ENCODE data around the gene ATG7. TPM values are rescaled to one million over a fixed set of nuclear protein-coding genes. Genes with fewer than 3 reads are reported as not detected.
"Not testable (repeated sequence)": the region's sequence is repeated elsewhere in the genome, so short reads cannot be mapped to it uniquely, and the experiment has no call there.

ATG7 gene
- polyA plus RNA-seq, 2 of the 4 experiments (the other 2 are of a cell fraction) = 27.2 to 41.2 TPM

DNA sequence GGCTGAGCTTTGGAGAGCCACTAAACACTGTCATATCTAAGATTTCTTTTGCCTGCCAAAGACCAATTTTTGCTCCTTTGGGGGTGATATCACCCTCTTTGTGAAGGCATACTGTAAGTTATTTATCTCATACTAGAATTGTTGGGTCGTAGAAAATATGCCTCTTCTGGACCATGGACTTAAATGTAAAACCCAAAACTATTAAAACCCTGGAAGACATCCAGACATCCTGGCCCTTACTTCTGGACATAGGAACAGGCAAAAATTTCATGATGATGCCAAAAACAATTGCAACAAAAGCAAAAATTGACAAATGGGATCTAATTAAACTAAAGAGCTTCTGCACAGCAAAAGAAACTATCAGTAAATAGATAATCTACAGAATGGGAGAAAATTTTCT, 172.2 kb downstream of the ATG7 start:
- Histone ChIP-seq H3K4me3 (no peak overlapping the region), H3K9me3 (no peaks in the 10 kb centered on the region), H3K27ac (no peak overlapping the region), H3K4me2 (no peak overlapping the region), H3K4me1 (no peaks in the 10 kb centered on the region)
- POLR2A ChIA-PET = no interaction called here
- CTCF ChIA-PET = interaction anchor here (0.7 kb wide), 1 partner anchor 66 kb away, joined by 3 read pairs; no protein-coding TSS in a partner anchor
- DNase-seq (ENCODE audit: low read depth in 1 of 2, low spot score in 1 of 2) (no peak), ATAC-seq (no peak), FAIRE-seq (no peak)
- TF ChIP-seq CBX8 (IDR thresholded peaks at IDR 0.05) = no peak
- 93% methylated on average over 1 of the region's 1 CpG for WGBS (ENCODE audit: missing lambda C conversion rate)

DNA sequence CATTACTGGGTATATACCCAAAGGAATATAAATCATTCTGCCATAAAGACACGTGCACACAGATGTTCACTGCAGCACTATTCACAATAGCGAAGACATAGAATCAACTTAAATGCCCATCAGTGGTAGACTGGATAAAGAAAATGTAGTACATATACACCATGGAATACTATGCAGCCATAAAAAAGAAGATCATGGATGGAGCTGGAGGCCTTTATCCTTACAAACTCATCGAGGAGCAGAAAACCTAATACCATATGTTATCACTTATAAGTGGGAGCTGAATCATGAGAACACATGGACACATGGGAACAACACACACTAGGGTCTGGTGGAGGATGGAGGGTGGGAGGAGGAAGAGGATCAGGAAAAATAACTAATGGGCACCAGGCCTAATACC, 173.0 kb downstream of the ATG7 start:
- POLR2A ChIA-PET; ATAC-seq; H3K9me3 ChIP-seq; FAIRE-seq; CTCF ChIA-PET; H3K4me3 ChIP-seq; H3K4me2 ChIP-seq; DNase-seq (ENCODE audit: low read depth in 1 of 2, low spot score in 1 of 2); H3K27ac ChIP-seq; H3K4me1 ChIP-seq: not testable (repeated sequence)
- 86% methylated on average over 3 of the region's 3 CpGs for WGBS (ENCODE audit: missing lambda C conversion rate)

DNA sequence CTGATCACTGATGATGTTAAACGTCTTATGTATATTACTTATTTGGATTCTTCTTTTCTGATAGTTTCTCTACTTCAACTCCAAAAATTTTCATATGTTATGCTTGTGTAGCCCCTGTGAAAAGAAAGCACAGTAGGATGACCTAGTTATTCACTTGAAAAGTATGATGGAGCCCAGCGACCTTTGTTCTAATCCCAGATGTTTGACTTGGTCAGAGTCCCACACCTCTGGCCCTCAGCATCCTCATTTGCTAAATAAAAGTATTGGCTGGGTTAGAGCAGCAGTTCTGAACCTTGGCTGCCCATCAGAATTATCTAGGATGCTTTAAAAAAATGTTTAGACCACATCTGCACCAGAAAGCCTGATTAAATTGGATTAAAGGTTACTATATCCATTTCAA, 173.7 kb downstream of the ATG7 start:
- Histone ChIP-seq H3K4me3 (no peak overlapping the region), H3K9me3 (no peaks in the 10 kb centered on the region), H3K4me1 (no peaks in the 10 kb centered on the region), H3K4me2 (no peak overlapping the region), H3K27ac (no peak overlapping the region)
- ChIA-PET CTCF (no interaction called here), POLR2A (no interaction called here)
- FAIRE-seq (no peak), ATAC-seq (no peak), DNase-seq (ENCODE audit: low read depth in 1 of 2, low spot score in 1 of 2) (no peak)
- TF ChIP-seq NPAS2 (CRISPR knock-in tag; IDR thresholded peaks at IDR 0.05; ENCODE audit: borderline replicate concordance) (no peak), KDM1A (IDR thresholded peaks at IDR 0.05; ENCODE audit: low read depth) (no peak), CEBPB (IDR thresholded peaks at IDR 0.05) (no peak), ZSCAN20 (CRISPR knock-in tag; IDR thresholded peaks at IDR 0.05) (no peak), MYC (IDR thresholded peaks at IDR 0.05; ENCODE audit: borderline replicate concordance, low read length) (no peak), CHD2 (IDR thresholded peaks at IDR 0.05; ENCODE audit: low read length, partially characterized antibody) (no peak), EP300 (IDR thresholded peaks at IDR 0.05) (no peak), RCOR1 (IDR thresholded peaks at IDR 0.05; ENCODE audit: low read depth, low read length) (no peak), RARB (CRISPR knock-in tag; IDR thresholded peaks at IDR 0.05) (no peak), GATA3 (IDR thresholded peaks at IDR 0.05; ENCODE audit: borderline replicate concordance) (no peak), PHF8 (IDR thresholded peaks at IDR 0.05; ENCODE audit: borderline replicate concordance, low read depth) (no peak), ZC3H11A (IDR thresholded peaks at IDR 0.05) (no peak), EHMT2 (IDR thresholded peaks at IDR 0.05; ENCODE audit: low read depth) (no peak)
- TF ChIP-seq, protein P1, sequence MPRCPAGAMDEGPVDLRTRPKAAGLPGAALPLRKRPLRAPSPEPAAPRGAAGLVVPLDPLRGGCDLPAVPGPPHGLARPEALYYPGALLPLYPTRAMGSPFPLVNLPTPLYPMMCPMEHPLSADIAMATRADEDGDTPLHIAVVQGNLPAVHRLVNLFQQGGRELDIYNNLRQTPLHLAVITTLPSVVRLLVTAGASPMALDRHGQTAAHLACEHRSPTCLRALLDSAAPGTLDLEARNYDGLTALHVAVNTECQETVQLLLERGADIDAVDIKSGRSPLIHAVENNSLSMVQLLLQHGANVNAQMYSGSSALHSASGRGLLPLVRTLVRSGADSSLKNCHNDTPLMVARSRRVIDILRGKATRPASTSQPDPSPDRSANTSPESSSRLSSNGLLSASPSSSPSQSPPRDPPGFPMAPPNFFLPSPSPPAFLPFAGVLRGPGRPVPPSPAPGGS (IDR thresholded peaks at IDR 0.05) = no peak
- TF ChIP-seq, protein P2, sequence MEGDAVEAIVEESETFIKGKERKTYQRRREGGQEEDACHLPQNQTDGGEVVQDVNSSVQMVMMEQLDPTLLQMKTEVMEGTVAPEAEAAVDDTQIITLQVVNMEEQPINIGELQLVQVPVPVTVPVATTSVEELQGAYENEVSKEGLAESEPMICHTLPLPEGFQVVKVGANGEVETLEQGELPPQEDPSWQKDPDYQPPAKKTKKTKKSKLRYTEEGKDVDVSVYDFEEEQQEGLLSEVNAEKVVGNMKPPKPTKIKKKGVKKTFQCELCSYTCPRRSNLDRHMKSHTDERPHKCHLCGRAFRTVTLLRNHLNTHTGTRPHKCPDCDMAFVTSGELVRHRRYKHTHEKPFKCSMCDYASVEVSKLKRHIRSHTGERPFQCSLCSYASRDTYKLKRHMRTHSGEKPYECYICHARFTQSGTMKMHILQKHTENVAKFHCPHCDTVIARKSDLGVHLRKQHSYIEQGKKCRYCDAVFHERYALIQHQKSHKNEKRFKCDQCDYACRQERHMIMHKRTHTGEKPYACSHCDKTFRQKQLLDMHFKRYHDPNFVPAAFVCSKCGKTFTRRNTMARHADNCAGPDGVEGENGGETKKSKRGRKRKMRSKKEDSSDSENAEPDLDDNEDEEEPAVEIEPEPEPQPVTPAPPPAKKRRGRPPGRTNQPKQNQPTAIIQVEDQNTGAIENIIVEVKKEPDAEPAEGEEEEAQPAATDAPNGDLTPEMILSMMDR (IDR thresholded peaks at IDR 0.05) = no peak
- 44% methylated on average over 2 of the region's 2 CpGs for WGBS (ENCODE audit: missing lambda C conversion rate)

DNA sequence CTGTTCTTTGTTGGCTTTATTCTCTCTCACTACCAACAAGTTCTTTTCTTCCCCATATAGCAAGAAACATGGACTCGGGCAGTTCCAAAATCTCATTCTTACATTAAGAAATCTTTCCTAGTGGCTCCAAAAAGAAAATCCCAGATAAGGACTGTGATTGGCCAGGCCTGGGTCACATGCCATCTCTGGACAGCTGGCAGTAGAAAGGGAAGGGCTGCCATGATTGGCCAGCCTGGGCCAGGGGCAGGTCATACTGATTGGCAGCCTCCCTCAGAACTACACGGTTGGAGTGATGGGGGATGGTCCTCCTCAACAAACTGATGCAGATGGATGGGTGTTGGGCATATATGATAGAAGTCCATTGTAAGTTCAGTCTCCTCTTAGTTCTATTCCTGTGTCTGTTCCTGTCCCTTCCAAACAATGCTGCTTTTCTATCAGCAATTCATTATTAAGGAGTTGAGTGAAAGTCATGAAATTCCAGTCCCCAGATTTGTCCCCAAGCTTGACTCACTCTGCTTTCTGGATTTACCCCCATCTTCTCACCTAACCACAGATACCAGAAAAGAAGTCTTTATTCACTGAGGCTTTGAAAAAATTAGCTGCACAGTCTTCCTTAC, 175.5 kb downstream of the ATG7 start:
- Histone ChIP-seq H3K4me2 (no peak overlapping the region), H3K27ac (no peak overlapping the region), H3K4me1 (no peaks in the 10 kb centered on the region), H3K9me3 (no peaks in the 10 kb centered on the region), H3K4me3 (no peak overlapping the region)
- FAIRE-seq (no peak), DNase-seq (ENCODE audit: low read depth in 1 of 2, low spot score in 1 of 2) (no peak), ATAC-seq (peak in 1 of 2 experiments; percentile 61; a peak in 2 of 6 replicates)
- CTCF ChIA-PET = interaction anchor here (1.1 kb wide), 1 partner anchor 69 kb away, joined by 4 read pairs; no protein-coding TSS in a partner anchor
- WGBS (ENCODE audit: missing lambda C conversion rate) = 70% methylated on average over 2 of the region's 2 CpGs
- POLR2A ChIA-PET = no interaction called here
- TF ChIP-seq, protein P3, sequence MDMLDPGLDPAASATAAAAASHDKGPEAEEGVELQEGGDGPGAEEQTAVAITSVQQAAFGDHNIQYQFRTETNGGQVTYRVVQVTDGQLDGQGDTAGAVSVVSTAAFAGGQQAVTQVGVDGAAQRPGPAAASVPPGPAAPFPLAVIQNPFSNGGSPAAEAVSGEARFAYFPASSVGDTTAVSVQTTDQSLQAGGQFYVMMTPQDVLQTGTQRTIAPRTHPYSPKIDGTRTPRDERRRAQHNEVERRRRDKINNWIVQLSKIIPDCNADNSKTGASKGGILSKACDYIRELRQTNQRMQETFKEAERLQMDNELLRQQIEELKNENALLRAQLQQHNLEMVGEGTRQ (IDR thresholded peaks at IDR 0.05) = peak; percentile 26; the same call in 1 of the 2 replicates
- no peak for TF ChIP-seq RARB (CRISPR knock-in tag; IDR thresholded peaks at IDR 0.05)

Data from A549 (cell line).